SW 1271 (cell line): ENCODE data around the gene NDUFB10.
A peak's percentile ranks its signal among the peaks of the same experiment; 100 is the strongest.
"Not testable (repeated sequence)": the region's sequence is repeated elsewhere in the genome, so short reads cannot be mapped to it uniquely, and the experiment has no call there.

ENCODE experiments used
- DNase-seq, 2 experiments: peaks; one replicate each; lab custom pipeline; 2025; lab: John Stamatoyannopoulos, UW

Gene NDUFB10

GRCh38 chr16:1924095-1924494 lies 35.2 kb upstream of the NDUFB10 start:
- no peak for DNase-seq

- DNase-seq = no peak
These were observed 33.1 kb upstream of the NDUFB10 start for GRCh38 chr16:1926271-1926670.

- no peak for DNase-seq
These were observed 30.2 kb upstream of the NDUFB10 start for GRCh38 chr16:1929105-1929504.

- DNase-seq = peak in 1 of 2 experiments; percentile 56
These were observed 29.6 kb upstream of the NDUFB10 start for GRCh38 chr16:1929578-1930337.

- no peak for DNase-seq
These were observed 29.0 kb upstream of the NDUFB10 start for GRCh38 chr16:1930338-1930720.

GRCh38 chr16:1932050-1933028 lies 27.0 kb upstream of the NDUFB10 start:
- no peak for DNase-seq

GRCh38 chr16:1933097-1933661 lies 26.2 kb upstream of the NDUFB10 start:
- no peak for DNase-seq

GRCh38 chr16:1936945-1937479 lies 22.3 kb upstream of the NDUFB10 start:
- DNase-seq = no peak

GRCh38 chr16:1938316-1938715 lies 21.0 kb upstream of the NDUFB10 start:
- DNase-seq = no peak

- no peak for DNase-seq
These were observed 20.4 kb upstream of the NDUFB10 start for GRCh38 chr16:1938910-1939309.

- DNase-seq = not testable (repeated sequence)
These were observed 19.5 kb upstream of the NDUFB10 start for GRCh38 chr16:1939833-1940232.

- no peak for DNase-seq
These were observed 18.8 kb upstream of the NDUFB10 start for GRCh38 chr16:1940273-1941161.

- no peak for DNase-seq
These were observed 17.9 kb upstream of the NDUFB10 start for GRCh38 chr16:1941162-1942046.

GRCh38 chr16:1942047-1942809 lies 17.1 kb upstream of the NDUFB10 start:
- no peak for DNase-seq

GRCh38 chr16:1942810-1943726 lies 16.3 kb upstream of the NDUFB10 start, which contains the start of gene MSRB1:
Gene MSRB1 (minus strand): TSS chr16:1943199. CDS start chr16:1943156, 43 bp downstream.
- DNase-seq = peak; percentile 90 to 92

GRCh38 chr16:1944612-1945199 lies 14.6 kb upstream of the NDUFB10 start:
- DNase-seq = no peak

- no peak for DNase-seq
These were observed 13.6 kb upstream of the NDUFB10 start for GRCh38 chr16:1945559-1946391.
